Right renal pelvis (tissue), 4 donors: ENCODE results near the gene PIGH. TPM values are rescaled to one million over a fixed set of nuclear protein-coding genes. Genes with fewer than 3 reads are reported as not detected.

Experiments
- DNase-seq, 4 donors: peaks; one replicate each; pipeline ENCODE4 v3.0.0-alpha.2; 2013; ENCODE audit warnings: low read depth in 4 of 4, low spot score in 3 of 4, missing footprints in 1 of 4
- polyA plus RNA-seq, 4 donors: library from polyadenylated mRNA; unstranded; fragments of 120-200 nt; gene quantifications; one replicate each; pipeline ENCODE4 v1.2.1, GENCODE V29; 2013; ENCODE audit not compliant: insufficient read length in 4 of 4

Gene PIGH
- polyA plus RNA-seq, 4 donors: 39.5 to 47.2 (median 46.1) TPM

DNA sequence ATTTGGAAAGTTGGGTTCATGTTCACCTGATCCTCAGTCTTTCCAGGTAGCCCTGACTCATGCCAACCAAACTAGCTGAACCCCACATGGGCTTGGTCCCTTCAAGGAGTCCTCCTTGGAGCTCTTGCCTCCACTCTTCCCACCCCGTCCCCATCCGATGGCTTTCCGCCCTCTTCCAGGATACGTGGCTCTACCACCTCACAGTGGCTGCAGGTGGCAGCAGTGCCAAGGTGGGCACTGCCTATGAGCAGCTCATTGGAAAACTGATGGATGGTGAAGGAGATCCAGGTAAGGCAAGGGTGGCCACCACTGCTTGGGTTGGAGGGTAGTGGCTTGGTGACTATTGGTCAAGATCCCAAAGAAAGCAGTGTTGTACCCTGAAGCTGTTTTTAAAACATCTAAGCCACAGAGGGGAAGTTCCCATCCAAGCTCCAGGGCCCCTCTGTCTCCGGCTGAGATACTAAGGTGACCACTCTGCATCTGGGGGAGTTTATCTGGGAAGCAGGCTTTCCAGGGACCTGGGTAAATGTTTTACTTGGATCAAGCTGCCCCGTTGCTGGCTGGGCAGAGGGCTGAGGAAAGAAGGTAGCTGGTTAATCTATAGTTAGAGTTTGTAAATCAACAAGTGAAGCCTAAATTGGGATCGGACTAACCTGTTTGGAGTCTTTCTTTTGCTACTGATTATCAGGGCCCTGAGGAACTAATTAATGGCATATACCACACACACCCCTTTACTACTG, 23.7 kb downstream of the PIGH start:
- DNase-seq: no peak

DNA sequence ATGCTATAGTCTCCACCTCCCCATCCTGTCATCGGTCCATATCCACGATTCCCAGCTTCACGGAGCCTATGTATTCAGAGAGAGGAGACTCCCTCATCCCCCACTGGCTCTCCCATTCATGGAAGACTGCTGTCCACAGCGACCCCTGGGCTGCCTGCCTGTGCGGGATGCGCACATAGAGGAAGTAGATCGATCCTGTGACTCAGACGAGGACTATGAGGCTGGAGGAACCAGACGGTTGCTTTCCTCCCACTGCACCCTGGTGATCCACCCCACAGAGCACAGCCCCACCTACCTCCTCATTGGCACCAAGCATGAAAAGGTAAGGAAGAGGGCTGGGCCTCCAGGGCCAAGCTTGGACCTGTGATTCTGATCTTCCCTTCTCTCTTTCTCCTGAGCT, 24.4 kb downstream of the PIGH start:
- DNase-seq: no peak

DNA sequence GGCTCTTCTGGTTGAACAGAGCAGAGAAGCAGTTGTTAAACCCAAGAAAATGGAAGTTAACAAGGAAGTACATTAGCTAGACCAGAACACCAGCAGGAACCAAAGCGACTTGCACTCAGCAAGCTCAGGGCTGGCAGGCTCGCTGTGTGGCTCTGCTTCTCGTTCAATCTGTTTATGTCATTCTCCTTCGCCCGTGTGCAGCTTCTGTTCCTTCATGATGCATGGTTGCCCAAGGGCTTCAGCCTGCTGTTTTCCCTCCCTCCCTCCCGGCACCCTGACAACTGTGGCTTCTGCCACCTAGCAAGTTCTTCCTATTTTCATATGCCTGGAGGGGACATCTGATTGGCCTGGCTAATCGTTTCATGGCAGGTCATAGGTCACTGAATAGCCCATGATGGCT, 25.3 kb downstream of the PIGH start:
- DNase-seq: no peak

DNA sequence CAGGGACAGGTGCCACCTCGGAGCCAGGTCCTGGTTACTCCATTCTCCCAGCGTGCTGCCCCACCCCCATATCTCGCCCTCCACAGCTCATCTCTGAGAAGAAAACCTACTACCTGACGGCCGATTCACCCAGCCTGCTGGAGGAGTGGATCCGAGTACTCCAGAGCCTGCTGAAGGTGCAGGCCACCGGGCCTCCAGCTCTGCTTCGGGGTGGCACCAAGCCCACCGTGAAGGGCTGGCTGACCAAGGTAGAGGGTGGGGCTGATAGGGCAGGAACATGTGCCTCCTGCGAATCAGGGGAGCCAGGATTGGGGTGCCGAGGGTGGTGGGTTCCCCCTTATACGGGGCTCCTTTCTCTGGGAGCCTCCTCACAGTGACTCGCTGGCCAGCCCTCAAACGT, 25.9 kb downstream of the PIGH start:
- DNase-seq: no peak

DNA sequence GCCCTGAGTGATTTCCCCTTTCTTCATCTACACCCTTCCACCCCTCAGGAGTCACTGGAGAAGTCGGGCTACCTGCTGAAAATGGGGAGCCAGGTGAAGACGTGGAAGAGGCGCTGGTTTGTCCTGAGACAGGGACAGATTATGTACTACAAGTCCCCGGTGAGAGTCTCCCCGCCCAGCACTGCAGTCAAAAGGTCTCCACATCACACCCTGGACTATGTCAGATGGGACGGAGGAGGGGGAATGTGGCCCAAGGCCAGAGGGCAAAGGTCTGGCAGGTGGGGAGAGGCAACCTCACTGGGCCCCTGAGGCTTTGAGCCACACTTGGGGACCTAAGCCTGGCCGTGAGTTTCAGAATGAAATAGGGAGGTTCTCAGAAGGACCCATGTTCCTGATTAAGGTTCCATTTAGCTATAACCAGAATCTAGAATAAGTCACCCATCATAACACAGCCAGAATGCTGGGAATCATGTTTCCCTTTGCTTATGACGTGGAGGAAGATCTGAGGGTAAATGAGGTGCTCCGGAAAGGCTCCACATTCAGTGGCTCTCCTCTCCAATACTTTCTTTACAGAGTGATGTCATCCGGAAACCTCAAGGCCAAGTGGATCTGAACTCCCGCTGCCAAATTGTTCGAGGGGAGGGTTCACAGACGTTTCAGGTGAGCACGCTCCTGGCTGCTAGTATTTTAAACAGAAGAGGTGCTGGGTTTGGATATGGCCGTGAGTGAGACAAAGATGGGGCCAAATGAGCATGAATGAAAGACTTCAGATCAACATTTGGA, 26.6 kb downstream of the PIGH start:
- no peak for DNase-seq

DNA sequence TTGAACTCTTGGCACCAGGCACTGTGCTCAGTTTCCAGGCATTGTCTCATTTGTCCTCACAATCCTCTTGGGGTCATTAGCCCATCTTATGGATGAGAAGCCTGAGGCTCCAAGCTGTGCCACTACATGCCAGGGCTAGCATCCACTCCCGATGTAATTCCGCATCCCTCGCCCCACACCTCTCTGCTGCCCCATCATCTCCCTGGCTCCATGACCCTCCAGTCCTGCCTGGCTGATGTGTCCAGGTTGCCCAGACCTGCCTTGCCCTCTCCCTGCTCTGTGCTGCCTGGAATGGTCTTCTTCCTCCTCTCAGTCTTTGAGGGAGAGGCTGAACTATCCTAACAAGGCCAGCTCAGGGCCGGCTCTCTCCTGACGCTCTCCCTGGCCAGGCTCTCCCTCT, 27.5 kb downstream of the PIGH start:
- DNase-seq: no peak

DNA sequence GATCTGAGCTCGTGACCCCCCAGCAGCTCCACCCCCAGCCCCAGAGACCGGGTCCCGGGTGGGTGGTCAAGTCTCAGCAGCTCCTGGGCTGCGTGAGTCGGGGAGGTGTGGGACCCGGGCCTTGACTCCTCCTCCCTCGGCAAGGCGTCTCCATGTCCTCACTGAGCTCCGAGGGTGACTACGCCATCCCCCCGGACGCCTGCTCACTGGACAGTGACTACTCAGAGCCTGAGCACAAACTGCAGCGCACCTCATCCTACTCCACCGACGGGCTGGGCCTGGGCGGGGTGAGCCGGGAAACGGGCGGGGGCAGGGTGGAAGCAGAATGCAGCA, 28.1 kb downstream of the PIGH start:
- DNase-seq: no peak

DNA sequence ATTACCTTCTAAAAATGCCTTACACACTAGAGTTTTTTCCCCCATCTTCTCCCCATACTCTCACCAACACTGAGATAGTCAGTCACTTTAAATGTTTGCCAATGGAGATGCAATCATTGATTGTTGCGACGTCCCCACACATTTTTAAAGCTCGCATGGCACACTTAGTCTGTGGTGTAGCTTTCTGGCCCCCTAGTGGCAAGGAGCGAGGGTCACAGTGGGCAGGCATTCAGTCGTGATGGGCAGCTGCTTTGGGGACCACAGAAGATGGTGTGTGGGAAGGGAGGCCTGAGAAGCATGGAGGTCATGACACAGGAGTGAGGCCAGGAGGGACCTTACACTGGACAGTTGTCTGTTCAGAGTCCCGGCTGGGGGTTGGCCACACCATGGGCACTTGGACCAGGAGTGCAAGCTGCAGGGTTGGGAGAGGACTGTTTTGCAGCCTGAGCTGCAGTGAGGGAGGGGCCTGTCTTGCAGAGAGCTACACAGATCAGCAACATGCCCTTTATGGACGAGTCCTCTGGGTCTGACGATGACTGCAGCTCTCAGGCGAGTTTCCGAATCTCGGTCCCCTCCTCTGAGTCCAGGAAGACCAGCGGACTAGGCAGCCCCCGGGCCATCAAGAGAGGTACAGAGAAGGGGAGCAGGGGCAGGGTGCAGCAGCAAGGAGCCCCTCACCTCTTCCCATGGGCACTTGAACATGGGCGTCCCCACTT, 28.6 kb downstream of the PIGH start:
- DNase-seq: peak in 1 of 4 donors; percentile 42

DNA sequence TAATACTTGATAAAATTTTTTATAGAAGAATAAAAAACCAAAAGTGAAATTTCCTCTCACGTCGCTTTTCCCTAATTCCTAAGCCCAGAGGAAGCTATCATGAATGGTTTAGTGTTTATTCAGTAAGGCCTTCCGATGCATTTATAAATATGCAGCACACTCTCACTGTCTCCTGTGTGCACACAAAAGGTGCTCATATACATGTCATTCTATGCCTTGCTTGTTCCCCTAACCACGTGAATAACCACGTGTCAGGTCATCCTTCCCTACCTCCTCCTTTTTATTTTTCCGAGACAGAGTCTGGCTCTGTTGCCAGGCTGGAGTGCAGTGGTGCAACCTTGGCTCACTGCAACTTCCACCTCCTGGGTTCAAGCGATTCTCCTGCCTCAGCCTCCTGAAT, 29.6 kb downstream of the PIGH start:
- DNase-seq: no peak

DNA sequence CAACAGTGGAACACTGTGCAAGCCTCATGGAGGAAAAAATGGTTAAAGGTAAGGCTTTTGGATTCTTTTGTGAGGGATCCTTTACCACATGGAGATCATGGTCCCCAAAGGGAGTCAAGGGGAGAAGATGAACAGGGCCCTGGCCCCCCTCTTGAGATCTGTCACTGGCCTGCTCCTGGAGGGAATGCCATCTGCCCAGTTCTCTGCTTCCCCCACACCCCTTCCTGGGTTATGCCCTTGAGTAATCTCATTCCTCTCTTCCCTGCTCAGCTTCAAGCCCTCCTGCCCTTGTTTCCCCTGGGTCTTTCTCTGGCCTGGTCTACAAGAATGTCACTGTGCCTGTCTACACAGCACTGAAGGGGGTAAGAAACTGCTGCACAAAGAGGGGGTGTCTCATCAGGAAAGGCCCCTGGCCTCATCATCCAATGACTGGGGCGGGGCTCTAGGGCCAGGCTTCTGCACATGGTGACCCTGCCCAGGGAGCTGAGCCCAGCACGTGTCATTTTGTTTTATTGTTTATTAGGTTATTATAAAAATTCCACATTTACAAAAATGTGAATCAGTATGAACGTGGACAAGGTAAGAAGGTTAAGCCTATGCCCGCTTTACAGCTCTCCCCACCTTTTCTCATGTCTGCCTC, 30.3 kb downstream of the PIGH start:
- no peak for DNase-seq

DNA sequence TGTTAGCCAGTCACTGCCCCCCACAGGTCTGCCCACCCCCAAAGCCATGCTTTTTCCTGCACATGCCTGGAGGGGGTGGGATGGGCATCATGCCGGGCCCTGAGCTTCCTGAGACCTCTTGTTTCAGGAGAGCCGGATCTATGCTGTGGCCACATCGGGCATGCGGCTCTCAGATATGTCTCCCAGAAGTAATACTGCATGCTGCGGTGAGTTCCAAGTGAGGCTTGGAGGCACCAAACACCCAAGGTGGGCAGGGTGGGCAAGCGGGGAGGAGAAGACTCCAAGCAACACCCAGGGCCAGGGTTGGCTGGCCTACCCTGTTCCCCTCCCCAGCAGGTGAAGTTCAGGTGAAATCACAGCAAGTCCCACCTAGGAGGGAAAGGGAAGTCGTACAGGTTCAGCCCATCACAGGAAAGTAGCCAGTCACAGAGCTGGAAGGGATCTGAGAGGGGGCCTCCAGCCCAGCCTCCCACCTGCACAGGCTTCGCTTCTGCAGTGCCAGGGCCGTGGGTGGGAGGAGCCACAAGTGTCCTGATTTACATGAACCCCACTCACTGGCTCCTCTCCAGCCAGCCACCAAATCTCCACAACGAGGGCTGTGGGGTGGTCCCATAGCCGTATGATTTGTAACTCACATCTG, 30.9 kb downstream of the PIGH start:
- DNase-seq: no peak

DNA sequence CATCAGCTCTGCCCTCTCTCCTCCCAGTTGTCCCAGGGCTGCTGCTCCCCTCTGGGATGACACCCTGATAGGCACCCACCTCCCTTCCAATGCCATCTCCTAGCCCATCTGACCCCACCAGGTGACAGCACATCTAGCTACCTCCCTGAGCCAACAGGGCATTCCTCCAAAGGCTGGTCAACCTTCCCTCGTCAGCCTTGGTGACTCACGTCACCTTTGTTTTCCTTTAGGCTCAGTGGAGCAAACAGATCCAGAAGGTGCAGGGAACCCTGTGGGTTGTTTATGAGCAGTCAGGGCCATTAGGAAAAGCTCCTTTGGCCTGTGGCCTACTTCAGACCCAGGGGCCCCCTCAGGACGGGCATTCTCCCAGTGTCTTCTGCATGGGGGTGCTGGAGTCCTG, 32.4 kb downstream of the PIGH start:
- no peak for DNase-seq

DNA sequence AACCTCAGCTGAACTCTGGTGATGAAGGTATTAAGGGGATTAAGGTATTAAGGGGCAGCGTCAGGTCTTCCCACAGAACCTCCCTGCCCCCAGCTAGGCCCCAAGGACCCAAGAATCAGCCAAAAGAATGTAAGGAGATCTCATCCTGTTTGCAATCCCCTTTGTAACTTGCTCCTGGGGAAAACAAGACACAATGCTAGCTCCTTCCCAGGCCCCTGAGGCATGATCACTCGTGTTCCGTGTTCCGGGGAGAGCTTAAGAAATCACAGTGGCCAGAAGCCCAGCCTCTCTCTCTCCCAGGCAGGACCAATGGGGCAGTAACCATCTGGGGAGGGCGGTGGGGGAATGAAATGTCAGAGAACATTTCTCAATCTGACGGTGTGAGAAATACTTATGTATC, 33.2 kb downstream of the PIGH start:
- DNase-seq: no peak

DNA sequence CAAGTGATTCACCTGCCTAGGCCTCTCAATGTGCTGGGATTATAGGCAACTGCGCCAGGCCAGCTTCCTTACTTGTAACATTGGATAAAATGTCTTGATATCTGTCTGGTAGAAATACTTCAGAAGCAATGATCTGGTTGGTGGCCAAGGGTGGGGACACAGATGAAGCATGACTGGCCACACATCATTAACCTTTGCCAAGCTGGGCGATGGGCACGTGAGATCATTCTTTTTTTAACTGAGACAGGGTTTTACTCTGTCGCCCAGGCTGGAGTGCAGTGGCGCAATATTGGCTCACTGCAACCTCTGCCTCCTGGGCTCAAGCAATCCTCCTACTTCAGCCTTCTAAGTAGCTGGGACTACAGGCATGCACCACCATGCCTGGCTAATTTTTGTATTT, 35.8 kb downstream of the PIGH start:
- no peak for DNase-seq

DNA sequence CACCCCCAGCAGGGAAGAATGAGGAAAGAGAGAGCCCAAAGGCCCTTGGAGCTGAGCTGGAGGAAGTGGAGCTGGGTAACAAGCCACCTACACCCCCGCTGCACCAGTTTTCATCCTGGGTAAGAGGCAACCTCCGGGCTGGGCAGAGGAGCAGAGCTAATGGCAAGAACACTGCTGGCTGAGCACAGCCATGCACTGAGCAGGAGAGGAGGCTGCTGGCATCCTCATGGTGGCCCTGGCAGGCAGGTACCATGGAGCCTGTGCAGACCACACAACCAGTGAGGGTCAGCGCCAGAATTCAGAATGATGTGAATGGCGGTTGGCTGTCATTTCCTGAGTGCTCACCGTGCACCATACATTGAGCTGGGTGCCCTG, 37.3 kb downstream of the PIGH start:
- DNase-seq: no peak

DNA sequence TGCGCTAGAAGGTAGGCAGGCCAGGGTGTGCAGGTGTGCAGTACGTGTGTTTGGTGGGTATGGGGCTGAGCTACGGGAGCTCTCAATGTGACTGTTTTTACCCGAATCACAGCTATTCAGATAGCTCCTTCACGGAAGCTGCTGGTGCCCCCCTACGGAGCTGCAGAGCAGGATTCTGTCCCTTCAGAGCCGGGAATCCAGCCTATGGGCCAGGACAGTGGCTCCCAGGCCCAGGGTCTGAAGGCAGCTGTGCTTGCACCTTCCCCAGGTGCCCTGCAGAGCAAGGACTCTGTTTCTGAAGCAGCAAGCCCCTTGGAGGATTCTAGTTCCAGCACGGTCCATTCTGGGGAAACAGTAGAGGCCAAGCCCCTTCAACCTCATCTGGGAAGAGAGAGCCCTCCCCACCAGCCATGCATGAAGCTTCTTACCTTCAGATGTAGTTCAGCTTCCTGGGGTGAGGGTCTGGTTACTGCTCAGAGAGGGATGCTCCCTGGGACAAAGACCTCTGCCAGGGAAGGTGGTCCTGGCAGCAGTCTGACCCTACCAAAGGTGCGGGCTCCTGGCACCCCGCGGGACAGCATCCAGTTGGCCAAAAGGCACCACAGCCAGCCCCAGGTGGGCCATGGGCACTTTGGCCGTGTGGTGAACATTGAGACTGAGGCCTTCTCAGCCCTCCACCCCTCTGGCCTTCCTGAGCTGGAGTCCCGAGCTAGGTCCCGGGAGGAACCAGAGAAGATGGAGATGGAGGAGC, 37.9 kb downstream of the PIGH start:
- no peak for DNase-seq

DNA sequence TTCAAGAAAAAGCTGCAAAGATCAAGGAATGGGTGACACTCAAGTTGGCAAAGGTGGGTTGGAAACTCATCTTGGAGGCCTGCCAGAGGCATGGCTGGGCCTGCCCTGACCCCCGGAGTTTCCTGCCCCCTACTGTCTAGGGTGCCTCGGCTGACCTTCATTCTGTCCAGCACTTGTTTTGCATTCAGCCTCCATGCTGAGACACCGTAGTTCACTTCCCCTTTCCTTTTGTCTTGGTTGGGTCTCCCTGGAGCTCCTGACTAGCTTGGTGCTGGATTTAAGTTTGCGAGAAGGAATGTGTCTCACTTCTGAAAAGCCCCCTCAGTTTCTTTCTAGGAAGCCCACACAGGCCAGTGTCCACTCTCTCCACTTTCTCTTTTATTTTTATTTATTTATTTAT, 40.4 kb downstream of the PIGH start:
- no peak for DNase-seq

DNA sequence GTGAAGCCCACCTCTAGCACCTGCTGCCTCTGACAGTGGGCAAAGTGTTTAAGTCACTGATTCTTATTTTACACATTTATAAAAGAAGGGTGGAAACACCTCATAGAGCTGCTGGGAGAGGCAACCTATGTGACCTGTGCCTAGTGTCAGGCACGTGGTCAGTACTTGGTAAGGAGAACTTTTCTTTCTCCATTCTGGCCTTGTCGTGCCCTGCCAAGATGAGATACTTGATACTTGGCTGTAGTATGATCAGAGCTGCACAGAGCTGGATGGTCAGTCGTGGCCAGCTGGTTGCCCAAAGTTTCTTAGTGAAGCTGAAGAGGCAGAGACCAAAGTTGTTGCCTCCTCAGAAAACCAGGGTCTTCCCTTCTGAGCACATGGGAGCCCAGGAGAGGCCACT, 42.4 kb downstream of the PIGH start:
- DNase-seq: no peak

DNA sequence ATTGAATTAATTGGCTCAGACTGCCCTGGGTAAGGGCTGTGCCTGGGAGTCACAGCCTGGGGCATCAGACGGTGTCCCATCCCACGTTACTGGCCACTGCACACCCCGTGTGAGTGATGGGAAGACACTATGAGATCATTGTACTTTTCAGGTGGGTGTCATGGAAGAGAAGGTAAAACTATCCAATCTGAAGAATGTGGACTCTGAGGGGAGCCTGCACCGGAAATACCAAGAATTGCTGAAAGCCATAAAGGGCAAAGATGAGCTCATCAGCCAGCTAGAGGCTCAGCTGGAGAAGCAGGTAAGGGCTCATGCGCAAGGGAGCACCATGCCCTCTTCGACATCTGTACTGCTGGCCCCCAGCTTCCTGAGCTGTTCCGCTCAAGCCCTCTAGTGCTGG, 43.0 kb downstream of the PIGH start:
- no peak for DNase-seq

DNA sequence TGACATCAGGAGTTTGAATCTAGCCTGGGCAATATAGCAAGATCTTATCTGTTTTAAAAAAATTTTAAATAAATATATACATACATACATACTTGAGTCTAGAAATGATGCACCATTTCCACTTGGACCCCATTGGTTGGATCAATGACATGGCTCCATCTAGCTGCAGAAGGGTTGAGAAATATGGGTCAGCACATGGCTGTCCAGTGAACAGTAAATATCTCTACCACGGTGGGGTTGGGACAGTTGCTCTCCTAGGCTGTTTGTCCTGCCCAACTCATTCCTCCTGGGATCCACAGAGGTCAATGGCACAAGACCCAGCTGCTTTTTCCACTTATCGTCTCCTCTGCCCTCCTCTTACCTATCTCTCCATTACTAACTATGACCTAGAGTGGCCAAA, 43.4 kb downstream of the PIGH start:
- no peak for DNase-seq
